Suppressor macrophage treated with lipopolysaccharide for 1 hour (primary cell): ENCODE results near the gene IGSF9.
A peak's percentile ranks its signal among the peaks of the same experiment; 100 is the strongest.

ENCODE experiments used
- DNase-seq, 3 donors: peaks; one replicate each; pipeline ENCODE4 v3.0.0-alpha.2; 2020 to 2022

IGSF9 gene

GRCh38 chr1:159972443-159973205, 27.2 kb upstream of the IGSF9 start:
- DNase-seq = no peak

- no peak for DNase-seq
Observed at GRCh38 chr1:159970932-159971342, 25.5 kb upstream of the IGSF9 start.

DNA sequence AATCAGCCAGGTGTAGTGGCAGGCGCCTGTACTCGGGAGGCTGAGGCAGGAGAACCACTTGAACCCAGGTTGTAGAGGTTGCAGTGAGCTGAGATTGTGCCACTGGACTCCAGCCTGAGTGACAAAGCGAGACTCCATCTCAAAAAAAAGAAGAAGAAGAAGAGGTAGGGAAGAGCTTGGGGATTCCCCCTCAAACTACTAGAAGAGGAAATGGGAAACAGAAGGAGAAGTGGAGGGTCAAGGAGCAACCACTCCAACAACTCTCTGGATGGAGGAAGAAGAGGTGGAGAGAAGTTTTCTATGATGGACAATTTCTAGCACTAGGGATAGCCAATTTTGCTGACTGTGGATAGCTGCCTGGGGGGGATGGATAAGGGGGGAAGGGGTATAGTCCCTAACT, 23.5 kb upstream of the IGSF9 start:
- DNase-seq = peak; percentile 30 to 70 (median 36)

DNA sequence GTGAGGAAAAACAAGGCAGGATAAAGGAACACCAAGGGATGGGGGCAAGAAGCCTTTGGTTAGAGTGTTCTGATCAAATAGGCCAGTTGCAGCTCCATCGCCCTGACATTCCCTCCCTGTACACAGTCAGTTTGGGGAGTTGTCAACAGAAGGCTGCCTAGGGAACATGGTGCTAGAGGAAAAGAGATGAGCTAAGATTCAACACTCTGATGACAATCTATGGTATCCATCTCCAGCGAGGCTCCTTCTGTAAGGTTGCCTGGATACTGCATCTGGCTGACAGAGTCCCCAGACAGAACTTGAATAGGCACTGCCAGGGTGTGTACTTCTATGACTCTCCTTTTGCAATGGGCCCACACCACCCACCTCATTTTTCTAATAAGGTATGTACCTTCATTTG, 19.9 kb upstream of the IGSF9 start:
- DNase-seq = no peak

DNA sequence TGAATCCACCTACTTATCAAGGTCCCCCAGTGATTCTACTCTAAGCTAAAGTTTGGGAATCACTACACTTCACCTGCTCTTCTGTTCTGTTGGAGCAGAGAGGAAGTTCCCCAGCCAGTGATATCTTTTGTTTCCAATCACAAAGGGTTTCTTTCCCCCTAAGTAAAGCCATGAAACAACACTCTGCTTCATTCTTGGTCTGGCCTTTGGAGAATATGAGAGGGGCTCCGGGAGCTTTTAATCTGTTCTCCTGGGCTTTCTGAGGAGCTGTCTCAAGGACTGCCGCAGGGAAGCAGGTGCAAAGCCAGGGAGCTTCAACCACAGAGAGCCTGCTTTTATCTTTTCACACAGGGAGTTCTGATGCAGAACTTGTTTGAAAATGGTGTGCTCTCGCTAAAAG, 18.7 kb upstream of the IGSF9 start:
- no peak for DNase-seq

GRCh38 chr1:159962176-159962575, 16.8 kb upstream of the IGSF9 start:
- DNase-seq = no peak

DNA sequence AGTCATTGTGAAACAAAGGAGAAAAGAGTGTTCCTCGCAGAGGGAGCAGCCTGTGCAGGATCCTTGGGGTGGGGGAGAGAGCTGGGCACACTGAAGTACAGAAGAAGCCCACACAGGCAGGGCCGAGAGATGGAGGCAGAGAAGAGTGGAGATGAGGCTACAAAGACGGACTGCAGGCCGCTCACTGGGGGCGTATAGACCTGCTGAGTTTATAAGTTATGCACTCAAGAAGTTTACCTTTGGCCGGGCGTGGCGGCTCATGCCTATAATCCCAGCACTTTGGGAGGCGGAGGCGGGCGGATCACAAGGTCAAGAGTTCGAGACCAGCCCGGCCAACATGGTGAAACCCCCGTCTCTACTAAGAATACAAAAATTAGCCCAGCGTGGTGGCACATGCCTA, 16.2 kb upstream of the IGSF9 start:
- no peak for DNase-seq

GRCh38 chr1:159960721-159961381, 15.4 kb upstream of the IGSF9 start:
- no peak for DNase-seq

GRCh38 chr1:159959451-159959850, 14.0 kb upstream of the IGSF9 start:
- DNase-seq = no peak

DNA sequence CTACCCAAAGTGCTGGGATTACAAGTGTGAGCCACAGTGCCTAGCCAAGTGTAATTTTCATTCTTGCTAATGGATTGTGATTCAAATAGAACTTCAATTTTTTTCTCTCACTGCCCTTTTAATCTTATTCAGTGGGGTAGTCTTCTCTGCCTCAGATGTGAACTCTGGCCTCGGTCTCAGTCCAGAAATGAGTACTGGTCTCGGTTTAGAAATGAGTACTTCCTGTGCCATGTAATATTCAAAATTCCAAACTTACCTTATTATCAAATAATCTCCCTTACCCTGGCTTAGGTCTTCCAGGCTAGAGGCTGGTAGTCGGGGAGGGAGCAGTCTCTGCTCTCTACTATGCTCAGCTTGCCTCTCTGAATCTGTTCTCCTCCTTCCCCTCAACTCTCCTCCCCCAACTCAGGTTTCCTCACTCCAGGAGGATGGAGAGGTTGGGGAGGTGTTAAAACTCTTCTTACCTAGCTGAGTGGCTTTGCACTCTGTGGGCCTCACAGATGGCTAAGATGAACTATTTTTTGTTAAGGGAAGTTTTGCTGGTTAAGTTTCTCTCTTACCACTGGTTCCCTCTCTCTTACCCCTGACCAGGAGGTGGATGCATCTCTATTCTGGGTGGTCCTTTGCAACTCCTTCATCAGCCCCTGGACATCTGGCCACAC, 13.4 kb upstream of the IGSF9 start:
- DNase-seq = no peak

DNA sequence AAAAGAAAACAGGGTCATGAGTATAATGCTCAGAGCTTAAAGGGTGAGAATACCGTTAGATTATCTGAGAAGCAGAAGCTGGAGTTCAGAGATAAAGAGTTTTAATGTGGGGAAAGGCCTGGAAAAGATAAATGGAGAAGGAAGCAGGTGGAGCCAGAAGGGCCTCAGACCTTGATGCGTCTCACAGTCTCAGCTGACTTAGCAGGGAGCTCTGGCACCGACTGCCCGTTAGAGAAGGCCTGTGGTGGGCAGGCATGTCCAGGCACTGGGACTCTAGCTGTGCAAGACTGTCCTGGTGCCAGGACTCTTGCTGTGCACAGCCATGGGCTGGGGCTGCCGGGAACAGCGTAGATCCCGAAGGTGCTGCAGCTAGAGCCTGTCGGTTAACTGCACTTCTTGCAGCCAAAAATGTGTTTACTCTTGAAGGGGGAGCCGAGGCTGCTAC, 12.4 kb upstream of the IGSF9 start:
- no peak for DNase-seq

- DNase-seq = no peak
Observed at GRCh38 chr1:159955456-159955855, 10.0 kb upstream of the IGSF9 start.

DNA sequence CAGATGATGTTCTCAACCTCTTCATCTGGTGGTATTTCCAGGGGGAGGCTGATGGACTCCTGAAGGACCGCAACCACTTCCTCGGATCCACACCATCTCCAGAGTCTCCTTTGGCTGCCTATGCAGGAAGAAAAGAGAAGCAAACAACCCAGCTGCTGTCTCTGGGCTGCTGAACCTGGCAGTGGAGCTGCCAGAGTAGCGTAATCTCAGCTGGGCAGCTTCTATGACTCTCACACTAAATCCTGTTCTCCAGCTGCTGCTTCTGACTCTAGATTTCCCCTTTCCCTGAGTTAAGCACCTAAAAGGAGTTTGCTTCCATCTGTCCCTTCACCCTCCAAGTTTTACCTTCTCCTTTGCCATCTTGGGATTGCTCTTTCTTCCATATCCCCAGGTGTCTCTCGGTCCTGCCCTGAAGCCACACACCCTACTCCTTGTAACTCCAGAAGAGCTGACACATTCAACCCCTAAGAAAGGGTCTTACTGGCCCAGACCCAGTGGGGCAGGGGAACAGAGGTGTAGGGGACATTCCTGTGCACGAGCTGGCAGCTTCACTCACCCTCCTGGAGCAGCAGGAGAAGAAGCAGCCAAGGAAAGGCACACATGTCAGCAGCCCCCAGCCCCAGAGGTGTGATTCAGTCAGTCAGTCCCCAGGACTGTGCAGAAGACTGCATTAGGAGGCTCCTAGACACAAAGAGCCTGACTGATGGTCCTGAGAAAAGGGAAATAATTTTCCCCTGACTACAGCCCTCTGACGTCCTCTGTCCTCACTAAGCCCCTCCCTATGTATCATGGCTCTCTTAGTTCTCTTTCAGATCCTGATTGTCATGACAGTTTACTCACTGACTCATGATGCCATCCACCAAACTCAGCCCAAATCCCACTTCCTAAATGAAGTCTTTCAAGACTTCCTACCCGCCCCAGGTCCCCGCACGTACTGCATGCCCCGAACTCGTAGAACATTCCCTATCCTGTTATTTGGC, 8.4 kb upstream of the IGSF9 start, which contains the start of gene SLAMF9:
Gene SLAMF9, minus strand, starts transcription at position 702 of the 980 bp plus-strand sequence. Its CDS starts 100 bp downstream, at position 602.
- DNase-seq = peak; percentile 86 to 93 (median 92)

DNA sequence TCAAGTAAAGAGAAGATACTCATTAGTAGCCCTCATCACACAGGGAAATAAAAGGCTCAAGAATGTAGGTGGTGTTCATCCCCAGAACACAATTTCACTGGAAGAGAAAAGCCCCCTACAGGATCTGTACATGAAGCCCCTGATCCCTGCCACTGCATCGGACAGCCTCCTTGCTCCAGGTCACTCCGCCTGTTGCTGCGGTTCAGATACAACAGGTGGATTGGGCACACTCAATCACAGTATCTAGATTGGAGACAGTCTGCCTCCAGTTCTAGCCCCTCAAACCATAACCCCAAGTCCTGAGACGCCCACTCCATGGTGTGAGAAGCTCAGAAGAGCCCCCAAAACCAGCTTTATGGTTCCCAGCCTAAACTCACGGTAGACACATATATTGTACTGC, 7.5 kb upstream of the IGSF9 start:
- no peak for DNase-seq

DNA sequence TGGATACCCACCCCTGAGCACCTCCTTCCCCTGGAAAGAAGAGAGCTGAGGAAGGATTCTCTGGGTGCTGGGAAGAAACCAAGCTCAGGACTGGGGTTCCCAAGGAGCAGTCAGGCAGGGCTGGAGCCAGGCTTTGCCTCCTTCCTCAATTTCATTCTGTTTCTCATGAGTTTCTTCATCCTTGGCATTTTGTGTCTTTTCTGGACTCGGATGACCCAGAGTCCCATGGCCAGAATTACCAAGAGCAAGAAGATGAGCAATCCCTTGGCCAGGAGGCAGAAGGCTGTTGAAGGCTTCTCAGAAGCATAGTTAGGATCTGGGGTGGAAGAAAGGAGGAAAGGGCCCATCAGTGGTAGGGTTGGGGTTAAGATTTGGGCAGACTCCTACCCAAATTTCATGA, 6.1 kb upstream of the IGSF9 start:
- DNase-seq = peak; percentile 83 to 90 (median 89)

DNA sequence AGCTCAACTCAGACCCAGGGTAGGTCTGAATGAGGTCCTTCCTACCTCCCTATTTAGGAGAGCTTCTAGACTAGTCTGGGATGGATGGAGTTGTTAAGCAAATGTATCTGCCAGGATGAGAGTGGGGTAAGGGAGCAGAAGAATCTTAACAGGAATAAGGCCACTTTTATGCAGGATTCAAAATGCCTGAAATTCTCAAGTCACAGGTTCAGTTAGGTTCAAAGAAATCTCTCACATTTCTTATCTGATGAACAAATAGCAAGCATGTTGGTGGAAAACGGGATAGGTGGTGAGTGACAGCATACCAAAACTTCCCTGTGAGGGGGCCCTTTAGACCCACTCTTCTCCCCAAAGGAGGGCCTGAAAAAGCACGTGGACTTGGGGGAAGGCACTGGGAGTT, 5.6 kb upstream of the IGSF9 start:
- no peak for DNase-seq

DNA sequence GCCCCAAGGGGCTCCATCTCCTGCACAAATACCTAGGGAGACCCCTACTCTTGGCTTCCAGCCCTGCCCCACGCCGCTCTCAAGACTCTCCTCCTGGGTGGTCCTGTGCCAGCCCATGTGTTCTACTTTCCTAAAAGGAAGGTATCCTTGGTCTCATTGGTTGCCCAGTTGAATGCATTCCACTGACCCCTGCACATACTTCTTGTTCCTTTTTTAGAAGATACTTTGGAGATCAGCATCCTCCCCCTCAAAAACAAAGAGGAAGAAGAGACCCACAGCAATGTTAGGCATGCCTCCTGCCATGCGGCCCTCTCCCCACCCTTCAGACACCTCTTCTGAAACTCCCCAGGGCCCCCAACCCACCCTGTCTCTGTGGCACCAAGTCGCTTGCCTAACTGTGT, 4.6 kb upstream of the IGSF9 start:
- peak; percentile 52 to 59 (median 57) for DNase-seq

GRCh38 chr1:159949123-159949522, 3.7 kb upstream of the IGSF9 start:
- DNase-seq = no peak

DNA sequence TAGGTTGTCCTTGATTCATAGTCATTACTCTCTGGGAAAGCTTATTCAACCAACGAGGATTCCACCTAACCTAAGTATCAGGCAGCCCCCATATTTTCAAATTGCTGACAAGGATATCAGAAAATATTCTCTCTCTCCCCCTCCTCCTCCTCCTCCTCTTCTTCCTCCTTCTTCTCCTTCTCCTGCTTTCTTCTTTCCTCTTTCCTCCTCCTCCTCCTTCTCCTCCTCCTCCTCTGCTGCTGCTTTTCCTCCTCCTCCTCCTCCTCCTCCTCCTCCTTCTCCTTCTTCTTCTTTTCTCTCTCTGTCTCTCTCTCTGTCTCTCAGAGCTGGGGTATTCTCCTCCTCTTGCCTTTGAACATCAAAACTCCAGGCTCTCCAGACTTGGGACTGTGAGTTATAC, 2.5 kb upstream of the IGSF9 start:
- no peak for DNase-seq

DNA sequence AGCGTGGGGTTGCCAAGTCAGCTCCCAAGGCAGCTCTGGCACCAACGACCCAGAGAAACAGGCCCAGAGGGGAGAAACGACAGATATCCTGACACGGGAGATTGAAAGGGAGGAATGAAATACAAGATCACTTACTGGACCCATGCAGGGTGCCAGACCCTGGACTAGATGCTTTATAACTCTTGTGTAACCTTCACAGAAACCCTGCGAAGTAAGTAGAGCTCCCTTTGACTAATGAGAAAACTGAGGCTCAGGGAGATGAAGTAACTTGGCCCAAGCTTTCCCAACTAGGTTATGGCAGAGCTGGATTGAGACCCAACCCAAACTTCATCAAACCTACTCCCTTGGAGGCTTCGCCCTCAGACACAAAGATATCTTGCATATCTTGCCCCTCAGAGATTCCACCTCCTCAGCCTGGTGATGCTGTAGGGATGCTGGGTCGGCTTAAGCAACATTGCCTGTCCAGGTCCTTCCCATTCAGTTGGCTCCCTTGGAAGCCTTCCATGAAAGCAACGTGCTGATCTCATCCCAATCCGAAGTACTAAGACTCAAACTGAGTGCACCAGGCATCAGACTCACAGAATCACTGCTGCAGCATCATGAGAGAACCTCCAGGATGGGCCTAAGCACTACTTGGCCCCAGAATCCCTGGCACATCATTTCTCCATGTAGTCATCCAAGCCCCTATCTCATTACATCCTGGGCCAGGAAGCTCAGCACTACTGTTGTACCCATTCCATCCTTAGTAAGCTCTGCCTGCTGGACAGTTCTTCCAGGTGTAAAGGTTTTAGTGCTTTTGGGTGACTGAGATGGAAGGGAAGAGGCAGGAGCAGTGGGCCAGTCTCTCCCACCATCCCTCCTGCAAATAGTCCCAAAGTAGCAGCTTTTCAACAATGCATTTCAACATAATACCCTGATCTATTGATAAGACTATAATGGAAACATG, 1.1 kb upstream of the IGSF9 start:
- DNase-seq = no peak
